HepG2 (cell line): ENCODE data around the gene HPRT1.

Source experiments
- CBFB ChIP-seq: sonication (generic); formaldehyde crosslinking; IDR thresholded peaks from 2 replicates; pipeline ENCODE4 v1.4.0; 2020; ENCODE audit warnings: missing genetic modification reagents
- CCDC6 ChIP-seq: sonication (generic); formaldehyde crosslinking; IDR thresholded peaks from 2 replicates; pipeline ENCODE4 v1.8.1; 2022; ENCODE audit warnings: mild to moderate bottlenecking, missing genetic modification reagents, moderate library complexity
- EZH2 ChIP-seq: conservative IDR thresholded peaks from 2 replicates; pipeline ENCODE4 v1.6.1; 2012; ENCODE audit warnings: mild to moderate bottlenecking, low read depth, low read length, moderate library complexity
- FOXA3 ChIP-seq: IDR thresholded peaks from 2 replicates; pipeline ENCODE4 v1.6.1; 2016; ENCODE audit warnings: missing genetic modification reagents, missing compliant biosample characterization
- ZBTB7A ChIP-seq: sonication (generic); formaldehyde crosslinking; IDR thresholded peaks from 2 replicates; pipeline ENCODE4 v1.8.0; 2022; ENCODE audit warnings: mild to moderate bottlenecking, missing genetic modification reagents
- ZNF264 ChIP-seq: sonication (generic); formaldehyde crosslinking; IDR thresholded peaks from 2 replicates; pipeline ENCODE4 v1.4.0; 2020; ENCODE audit warnings: missing genetic modification reagents
- TF ChIP-seq, protein P1 (sequence below): sonication (generic); formaldehyde crosslinking; conservative IDR thresholded peaks from 2 replicates; pipeline ENCODE4 v1.4.0; 2020; ENCODE audit warnings: missing genetic modification reagents
- TF ChIP-seq, protein P2 (sequence below): sonication (generic); formaldehyde crosslinking; IDR thresholded peaks from 2 replicates; pipeline ENCODE4 v1.5.0; 2020; ENCODE audit warnings: missing genetic modification reagents
- TF ChIP-seq, protein P3 (sequence below): sonication (generic); formaldehyde crosslinking; IDR thresholded peaks from 2 replicates; pipeline ENCODE4 v1.5.0; 2020; ENCODE audit warnings: mild to moderate bottlenecking, missing genetic modification reagents, moderate library complexity
- TF ChIP-seq, protein P4 (sequence below): sonication (generic); formaldehyde crosslinking; IDR thresholded peaks from 2 replicates; pipeline ENCODE4 v1.4.0; 2020; ENCODE audit warnings: missing genetic modification reagents

DNA sequence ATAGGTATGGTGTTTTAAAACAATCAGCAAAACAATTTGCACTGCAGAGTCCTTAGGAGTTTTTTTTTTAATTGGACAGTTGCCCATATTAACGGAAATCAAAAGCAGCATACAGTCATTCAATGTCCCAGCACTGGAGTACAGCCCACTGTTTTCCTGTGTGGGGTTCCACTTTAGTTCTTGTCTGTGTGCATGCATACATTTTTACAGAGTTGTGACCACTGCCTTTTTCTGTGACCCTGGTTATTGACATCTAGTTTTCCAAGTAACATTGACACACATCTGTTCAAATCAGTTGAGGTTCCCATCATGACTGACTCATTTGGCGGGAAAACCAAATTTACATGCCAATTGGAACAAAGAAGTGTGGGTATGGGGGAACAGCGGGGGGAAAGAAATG, 83.3 kb downstream of the HPRT1 start:
- no peak for TF ChIP-seq FOXA3 (CRISPR knock-in tag)
- TF ChIP-seq CCDC6 (CRISPR knock-in tag) = no peak
- TF ChIP-seq, protein P1, sequence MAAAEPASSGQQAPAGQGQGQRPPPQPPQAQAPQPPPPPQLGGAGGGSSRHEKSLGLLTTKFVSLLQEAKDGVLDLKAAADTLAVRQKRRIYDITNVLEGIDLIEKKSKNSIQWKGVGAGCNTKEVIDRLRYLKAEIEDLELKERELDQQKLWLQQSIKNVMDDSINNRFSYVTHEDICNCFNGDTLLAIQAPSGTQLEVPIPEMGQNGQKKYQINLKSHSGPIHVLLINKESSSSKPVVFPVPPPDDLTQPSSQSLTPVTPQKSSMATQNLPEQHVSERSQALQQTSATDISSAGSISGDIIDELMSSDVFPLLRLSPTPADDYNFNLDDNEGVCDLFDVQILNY (CRISPR knock-in tag) = no peak
- TF ChIP-seq, protein P2, sequence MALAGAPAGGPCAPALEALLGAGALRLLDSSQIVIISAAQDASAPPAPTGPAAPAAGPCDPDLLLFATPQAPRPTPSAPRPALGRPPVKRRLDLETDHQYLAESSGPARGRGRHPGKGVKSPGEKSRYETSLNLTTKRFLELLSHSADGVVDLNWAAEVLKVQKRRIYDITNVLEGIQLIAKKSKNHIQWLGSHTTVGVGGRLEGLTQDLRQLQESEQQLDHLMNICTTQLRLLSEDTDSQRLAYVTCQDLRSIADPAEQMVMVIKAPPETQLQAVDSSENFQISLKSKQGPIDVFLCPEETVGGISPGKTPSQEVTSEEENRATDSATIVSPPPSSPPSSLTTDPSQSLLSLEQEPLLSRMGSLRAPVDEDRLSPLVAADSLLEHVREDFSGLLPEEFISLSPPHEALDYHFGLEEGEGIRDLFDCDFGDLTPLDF (CRISPR knock-in tag) = no peak
- TF ChIP-seq EZH2 = no peak
- TF ChIP-seq, protein P3, sequence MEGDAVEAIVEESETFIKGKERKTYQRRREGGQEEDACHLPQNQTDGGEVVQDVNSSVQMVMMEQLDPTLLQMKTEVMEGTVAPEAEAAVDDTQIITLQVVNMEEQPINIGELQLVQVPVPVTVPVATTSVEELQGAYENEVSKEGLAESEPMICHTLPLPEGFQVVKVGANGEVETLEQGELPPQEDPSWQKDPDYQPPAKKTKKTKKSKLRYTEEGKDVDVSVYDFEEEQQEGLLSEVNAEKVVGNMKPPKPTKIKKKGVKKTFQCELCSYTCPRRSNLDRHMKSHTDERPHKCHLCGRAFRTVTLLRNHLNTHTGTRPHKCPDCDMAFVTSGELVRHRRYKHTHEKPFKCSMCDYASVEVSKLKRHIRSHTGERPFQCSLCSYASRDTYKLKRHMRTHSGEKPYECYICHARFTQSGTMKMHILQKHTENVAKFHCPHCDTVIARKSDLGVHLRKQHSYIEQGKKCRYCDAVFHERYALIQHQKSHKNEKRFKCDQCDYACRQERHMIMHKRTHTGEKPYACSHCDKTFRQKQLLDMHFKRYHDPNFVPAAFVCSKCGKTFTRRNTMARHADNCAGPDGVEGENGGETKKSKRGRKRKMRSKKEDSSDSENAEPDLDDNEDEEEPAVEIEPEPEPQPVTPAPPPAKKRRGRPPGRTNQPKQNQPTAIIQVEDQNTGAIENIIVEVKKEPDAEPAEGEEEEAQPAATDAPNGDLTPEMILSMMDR (CRISPR knock-in tag) = no peak
- no peak for TF ChIP-seq ZBTB7A (CRISPR knock-in tag)
- no peak for TF ChIP-seq CBFB
- no peak for TF ChIP-seq ZNF264
- TF ChIP-seq, protein P4, sequence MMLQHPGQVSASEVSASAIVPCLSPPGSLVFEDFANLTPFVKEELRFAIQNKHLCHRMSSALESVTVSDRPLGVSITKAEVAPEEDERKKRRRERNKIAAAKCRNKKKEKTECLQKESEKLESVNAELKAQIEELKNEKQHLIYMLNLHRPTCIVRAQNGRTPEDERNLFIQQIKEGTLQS (CRISPR knock-in tag) = no peak
